Putamen (tissue), 1 donor: Measurements from ENCODE around the gene ZC3H4.
"Not testable (repeated sequence)": the region's sequence is repeated elsewhere in the genome, so short reads cannot be mapped to it uniquely, and the experiment has no call there.

Experiments
- DNase-seq: peaks from one replicate; pipeline ENCODE4 v3.0.0-alpha.2; 2016; ENCODE audit warnings: low spot score

The ZC3H4 gene

DNA sequence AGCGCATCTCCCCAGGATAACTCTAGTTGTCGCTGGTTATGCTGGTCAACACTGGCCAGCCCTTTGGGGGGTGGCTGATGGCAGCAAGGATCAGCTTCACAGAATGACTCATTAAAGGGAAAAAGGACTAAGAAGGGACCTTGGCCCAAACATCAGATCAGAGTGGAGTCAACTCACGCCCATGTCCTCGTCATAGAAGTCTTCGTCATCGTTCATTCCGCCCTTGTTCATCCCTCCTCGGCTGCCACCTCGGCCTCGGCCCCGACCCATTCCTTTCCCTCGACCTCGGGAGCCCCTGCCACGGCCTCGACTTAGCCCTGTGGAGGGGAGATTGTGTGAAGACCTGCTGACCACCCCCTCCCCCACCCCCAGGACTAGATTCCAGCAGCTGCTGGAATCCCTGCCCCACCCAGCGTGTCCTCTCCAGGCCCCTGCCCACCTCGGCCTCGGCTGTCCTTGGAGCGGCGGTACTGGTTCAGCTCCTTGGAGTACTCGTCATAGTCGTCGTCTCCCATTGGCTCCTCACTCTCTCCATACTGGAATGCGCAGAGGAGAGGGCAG, 28.6 kb downstream of the ZC3H4 start:
- no peak for DNase-seq

DNA sequence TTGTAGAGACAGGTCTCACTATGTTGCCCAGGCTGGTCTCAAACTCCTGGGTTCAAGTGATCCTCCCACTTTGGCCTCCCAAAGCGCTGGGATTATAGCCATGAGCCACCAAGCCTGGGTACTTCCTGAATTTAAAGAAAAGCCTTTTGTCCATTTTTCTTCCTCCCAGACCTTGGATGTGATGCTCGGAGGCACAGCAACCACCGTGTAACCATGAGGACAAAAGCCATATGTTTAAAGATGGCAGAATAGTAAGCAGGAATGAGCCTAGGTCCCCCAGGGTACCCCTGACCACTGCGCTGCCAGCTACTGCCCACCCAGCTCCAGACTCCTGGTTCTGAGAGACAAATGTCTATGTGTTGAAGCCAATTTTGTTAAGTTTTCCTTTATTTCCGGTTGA, 31.1 kb downstream of the ZC3H4 start:
- DNase-seq, result no peak

DNA sequence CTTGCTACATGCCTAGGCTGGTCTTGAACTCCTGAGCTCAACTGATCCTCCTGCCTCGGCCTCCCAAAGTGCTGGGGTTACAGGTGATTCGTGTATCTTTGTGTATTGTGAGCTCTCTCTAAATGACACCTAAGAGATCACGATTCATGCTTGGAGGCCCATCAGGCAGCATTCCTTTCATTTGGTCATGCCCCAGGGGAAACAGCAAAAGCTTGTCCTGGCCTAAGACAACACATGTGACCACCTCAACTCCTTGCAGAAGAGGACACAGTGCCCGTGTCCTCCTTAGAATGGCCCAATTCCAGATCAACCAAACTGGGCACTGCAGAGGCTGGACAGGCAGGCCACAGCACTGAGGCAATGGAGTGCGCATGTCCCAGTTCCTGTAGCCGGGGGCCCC, 32.5 kb downstream of the ZC3H4 start:
- no peak for DNase-seq

DNA sequence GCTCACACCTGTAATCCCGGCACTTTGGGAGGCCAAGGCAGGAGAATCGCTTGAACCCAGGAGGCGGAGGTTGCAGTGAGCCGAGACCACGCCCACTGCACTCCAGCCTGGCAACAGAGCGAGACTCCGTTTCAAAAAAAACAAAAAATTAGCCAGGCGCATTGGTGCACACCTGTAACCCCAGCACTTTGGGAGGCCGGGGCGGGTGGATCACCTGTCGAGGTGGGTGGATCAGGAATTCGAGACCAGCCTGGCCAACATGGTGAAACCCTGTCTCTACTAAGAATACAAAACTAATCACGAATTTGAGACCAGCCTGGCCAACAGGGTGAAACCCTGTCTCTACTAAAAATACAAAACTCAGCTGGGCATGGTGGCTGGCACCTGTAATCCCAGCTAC, 35.2 kb downstream of the ZC3H4 start:
- DNase-seq, result not testable (repeated sequence)

DNA sequence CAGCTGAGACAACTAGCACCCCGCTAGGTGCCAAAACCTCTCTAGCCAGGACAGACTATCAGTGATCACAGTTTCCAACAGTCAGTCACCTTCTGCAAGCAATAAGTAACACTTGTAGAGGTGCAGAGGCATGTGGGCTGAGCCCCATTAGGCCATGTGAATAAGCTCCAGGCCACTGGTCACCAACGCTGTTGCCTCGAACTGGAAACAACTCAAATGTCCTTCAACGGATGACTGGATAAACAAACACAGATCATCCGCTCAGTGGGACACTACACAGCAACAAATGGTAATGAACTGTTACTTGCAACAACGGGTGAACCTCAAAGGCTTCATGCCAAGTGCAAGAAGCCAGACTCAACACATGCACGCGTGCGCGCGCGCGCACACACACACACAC, 37.6 kb downstream of the ZC3H4 start:
- DNase-seq, result no peak

DNA sequence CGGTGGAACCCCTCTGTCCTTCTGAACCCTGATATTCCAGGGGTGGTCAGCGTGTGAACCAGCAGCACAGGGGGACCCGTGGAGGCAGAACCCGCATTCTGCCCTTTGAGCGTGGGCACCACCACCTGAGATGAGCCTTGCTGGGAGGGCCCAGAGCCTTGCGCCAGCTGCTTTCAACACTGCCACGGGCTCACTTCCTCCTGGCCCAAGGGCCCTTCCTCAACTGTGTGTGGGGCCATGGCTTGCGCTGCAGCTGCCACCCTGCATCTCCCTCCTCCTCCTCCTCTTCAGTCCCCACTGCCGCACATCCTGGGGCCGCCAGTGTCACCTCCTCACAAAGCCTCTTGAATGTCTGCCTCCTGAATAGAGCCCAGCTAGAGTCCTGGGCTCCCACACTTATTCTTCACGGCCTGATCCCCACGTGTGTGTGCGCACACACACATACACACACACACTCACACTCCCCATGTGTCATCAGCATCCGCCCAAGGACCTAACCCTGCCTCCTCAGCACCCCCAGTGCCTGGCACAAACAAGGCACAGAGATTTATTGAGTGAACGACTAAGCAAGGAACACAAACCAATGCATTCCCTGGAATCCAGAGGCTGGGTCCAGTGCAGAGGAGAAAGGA, 38.3 kb downstream of the ZC3H4 start:
- DNase-seq, result no peak

DNA sequence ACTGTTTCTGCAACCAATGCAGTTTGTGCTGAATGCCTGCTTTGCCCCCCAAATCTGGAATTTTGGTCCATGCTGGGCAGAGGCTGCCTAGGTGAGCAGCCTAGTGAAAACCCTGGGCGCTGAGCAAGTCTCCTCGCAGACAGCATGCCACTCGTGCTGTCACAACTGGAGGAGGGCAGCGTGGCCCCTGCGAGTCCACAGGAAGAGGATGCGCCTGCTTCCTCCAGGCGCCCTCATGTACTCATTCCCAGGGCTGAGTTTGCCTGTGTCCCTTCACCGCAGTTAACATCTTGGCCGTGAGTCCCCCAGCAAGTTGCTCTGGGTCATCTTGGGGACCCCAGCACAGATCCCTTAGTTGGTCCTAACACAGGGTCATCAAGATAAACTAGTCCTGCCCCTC, 39.0 kb downstream of the ZC3H4 start:
- no peak for DNase-seq

DNA sequence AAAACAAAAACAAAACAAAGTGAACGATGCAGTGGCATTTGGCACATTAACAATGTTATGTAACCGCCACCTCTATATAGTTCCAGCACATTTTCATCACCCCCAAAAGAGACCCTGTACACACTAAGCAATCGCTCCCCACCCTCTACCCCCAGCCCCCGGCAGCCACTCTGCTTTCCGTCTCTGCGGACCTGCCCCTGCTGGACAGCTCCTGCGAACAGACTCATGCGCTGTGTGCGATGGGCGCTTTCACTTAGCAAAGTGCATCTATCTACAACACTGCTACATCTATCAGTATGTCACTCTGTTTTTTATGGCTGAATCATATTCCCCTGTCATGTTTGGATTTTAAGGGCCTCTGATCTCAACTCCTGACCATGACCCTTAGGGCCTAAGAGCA, 40.0 kb downstream of the ZC3H4 start:
- DNase-seq, result no peak

DNA sequence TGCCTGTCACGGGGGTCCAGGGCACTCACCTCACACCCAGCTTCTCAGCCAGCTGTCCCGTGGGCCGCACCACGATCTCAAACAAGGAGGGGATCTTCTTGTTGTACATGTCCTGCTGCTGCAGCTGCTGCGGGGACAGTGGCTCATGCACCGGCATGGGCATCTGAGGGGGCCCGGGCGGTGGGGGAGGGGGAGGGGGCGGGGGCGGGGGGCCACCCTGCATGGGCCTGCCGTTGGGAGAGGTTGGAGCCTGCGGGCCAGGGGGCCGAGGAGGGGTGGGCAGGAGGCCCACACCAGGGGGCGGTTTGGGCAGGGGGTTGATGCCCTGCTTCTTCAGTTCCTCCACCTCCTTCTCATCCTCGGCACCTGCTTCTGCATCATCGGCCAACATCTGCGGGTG, 41.3 kb downstream of the ZC3H4 start:
- DNase-seq, result no peak

DNA sequence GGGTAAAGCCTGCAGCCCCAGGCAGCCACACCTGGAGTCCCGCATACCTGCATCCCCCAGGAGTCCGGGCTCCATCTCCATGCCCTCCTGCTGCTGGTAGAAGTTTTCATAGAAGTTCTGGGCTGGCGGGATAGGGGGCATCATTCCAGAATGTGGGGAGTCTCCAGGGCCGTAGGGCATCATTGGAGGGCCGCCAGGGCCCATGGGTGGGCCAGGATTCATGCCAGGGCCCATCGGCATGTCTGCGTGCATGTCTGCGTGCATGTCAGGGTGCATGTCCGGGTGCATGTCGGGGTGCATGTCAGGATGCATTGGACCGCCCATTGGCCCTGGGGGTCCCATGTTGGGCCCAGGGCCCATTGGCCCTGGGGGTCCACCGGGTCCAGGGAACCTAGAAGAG, 41.8 kb downstream of the ZC3H4 start:
- DNase-seq, result no peak

DNA sequence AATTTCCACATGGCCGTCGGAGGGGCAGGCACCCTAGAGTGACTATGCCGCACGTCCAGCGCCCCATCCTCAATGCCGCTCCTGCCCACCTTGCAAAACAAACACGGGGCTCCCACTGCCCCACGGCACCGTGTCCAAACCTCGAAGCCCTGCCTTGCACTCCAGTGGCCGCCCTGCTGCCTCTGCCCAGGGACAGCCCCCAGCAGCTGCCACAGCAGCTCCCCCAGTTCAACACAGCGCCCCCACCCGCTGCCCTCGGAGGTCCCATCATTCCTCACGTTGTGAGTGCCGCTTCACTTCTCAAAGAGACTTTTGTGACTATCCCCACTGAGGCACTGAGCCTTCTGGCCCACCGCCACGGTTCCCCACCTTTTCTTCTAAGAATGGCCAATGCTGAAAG, 42.8 kb downstream of the ZC3H4 start:
- no peak for DNase-seq

DNA sequence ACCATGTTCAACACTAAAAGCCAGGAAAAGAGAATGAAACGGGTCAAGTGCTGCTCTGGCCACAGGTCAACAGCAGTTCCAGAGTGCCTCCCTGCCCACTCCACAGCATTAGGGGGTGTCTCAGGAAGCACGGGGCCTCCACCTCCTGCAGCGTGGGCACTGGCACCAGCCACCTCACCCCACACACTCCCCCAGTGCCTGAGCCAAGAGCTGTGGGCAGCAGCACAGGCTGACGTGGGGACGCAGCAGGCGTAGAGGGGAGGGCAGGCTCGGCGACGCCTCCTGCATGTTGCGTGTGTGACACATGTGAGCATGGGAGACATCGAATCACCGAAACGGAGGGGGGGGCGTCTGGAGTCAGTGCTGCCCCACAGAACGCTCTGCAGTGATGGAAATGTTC, 43.8 kb downstream of the ZC3H4 start:
- DNase-seq, result no peak

DNA sequence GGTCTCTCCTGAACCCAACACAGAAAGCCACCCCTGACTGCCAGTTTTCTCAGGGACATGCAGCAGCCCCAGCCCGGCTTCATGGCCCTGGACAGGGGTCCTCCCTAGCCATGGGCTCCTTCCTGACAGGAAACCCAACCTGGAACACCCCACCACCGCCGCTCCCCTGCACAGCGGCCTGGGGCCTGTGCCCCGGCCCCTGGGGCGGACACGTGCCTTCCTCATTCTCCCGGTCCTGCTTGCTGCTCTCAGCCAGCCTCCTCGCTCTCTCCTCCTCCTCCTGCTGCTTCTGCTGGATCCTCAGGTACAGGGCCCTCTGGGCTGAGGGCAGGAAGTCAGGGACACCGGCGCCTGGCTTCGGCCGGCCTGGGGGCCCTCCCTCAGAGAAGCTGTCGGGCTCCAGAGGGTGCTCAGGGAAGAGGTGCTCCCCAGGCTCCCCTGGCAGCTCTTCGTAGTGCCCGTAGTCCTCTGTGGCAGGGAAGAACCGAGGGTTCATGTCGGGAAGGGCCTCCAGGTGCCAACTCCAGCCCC, 44.6 kb downstream of the ZC3H4 start:
- no peak for DNase-seq

DNA sequence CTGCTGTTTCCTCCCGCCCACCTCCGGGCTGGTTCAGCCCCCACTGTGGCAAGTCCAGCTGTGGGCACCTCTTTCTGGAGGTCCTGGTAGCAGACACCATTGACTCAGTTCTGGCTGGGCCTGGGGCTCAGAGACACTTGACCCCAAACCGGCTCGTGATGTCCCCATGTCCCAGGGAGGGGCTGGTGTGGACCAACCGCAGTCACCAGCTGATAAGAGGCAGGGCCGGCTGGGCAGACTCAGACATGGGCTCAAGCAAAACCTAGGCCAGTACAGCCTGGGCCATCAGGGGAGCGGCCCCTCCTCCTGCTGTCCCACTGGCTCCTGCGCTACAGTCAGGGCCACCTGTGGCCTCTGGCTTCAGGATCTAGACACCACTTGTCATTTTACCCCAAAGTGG, 45.3 kb downstream of the ZC3H4 start:
- DNase-seq, result no peak

DNA sequence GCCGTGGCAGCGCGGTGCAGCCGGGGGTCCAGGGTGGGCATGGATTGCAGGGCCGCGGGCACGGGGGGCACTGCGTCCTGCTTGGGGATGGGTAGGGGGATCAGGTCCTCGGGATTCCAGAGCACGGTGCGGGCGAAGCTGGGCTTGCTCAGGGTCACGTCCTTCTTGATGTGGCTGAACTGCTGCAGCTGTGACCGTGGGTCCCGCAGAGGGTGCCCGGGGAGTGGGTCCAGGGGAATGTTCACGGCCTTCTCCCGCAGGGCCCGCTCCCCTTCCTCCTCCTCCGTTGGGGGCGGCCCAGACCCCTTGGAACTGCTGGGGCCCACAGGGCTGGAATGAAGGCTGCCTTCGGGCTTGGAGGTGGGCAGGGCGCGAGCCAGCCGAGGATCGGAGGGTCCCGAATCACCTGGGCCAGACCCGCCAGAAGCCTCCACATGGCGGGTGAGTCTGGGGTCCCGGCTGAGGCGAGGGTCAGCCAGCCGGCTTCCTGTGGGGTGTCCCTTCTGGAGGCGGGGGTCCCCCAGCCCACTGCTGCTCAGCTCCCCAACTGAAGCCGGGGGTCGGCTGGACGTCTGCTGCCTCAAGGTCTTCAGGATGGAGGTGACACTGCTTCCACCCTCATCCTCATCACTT, 46.2 kb downstream of the ZC3H4 start:
- no peak for DNase-seq

DNA sequence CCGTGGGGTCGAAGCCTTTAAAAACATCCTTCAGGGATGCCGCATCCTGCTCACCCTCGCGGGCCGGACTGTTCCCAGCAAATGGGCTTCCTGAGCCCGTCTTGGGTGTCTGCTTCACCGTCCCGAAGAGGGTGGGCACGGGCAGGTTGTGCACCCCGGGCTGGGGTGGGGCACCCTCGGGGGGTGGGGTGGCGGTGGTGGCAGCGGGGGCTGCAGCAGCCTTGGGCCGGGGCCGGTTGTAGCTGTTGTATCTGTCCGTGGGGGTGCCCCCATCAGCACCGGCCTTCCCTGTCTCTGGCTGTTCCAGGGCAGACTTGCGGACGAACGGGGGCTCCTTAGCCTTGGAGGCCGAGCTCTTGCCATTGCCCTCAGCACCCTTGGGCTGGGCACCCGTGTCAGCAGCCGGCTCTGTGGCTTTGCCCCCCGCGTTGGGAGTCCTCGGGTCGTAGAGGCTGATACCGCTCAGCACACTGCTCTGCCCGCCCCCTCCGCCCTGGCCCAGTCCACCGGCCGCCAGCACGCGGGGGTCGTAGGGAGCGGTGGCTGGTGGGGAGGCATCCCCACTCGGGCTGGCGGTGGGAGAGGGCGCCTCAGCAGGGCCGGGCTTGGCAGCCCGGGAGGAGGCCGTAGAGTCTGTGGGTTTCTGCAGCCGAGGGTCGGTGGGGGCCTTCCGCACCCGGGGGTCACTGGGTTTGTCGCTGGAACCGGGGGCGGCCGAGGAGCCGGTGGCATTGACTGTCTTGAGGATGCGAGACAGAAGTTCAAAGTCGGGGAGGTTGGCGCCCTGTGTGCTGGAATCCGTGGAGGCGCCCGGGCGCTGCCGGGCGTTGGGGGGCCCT, 47.0 kb downstream of the ZC3H4 start:
- no peak for DNase-seq

DNA sequence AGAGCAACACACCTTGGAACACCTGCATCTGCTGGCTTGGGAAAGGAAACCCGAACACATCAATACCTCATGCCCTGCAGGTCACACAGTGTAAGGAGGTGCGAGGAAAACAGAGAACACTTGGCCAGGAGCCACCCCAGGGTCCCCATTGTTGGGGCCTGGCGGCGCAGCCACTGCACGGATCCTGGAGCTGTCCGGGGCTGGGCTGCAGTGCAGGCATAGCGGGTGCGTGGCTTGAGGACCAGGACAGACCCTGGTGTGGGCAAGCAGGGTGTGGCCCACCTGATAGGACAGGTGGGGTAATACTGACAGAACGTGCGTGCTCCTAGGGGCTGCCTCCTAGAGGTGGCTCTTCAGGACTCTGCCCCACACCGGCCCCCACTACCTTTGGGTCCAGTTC, 48.3 kb downstream of the ZC3H4 start:
- DNase-seq, result no peak

DNA sequence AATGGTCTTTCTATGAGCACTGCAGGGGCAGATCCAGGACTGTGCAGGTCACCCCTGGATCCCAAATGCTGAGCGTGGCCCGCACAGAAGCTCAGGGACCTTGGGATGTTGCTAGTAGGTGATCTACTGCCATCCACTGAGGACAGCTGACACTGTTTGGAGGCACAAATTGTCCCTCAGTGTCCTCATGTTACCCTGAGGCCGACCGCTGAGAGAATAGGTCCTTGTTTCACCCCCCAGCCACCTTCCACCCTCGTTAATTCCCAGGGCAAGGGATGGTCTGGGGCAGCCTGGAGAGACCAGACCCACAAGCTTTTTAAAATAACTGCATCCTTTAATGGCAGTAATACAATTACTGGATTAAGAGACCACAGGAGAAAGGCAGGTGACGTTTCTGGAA, 49.7 kb downstream of the ZC3H4 start:
- no peak for DNase-seq

DNA sequence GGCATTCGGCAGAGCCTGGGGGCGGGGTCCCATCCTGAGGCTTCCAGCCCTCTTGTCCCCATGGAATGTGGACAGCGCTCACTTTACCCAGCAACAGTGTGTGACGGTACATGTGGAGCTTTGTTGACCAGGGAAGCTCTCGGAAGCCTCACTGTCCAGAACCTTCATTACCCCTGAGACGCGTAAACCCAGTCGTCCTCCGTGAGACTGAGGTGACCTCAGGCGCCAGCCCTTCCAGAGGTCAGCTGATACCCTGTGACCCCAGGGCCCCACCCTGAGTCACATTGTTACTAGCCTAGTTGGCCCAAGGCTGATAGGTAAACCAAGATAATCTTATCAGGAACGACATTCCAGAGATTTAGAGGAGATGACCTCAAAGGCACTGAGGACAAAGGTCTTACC, 55.0 kb downstream of the ZC3H4 start:
- no peak for DNase-seq

DNA sequence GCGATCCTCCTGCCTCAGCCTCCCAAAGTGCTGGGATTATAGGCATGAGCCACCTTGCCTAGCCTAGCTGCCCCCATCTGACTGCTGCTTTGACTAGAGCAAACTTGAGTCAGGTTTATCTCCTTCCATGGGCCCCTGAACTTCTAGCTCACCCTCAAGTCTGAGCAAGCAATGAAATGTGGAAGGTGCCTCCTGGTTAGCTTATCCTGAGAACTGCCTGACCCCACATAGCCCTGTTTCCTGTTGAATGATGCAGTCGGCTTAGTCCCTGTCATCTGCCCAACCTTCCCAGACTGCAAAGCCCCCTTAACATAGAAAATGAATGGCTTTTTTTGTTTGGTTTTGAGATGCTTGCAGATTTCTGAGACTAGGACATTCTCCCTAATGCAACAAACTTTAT, 56.2 kb downstream of the ZC3H4 start:
- no peak for DNase-seq

DNA sequence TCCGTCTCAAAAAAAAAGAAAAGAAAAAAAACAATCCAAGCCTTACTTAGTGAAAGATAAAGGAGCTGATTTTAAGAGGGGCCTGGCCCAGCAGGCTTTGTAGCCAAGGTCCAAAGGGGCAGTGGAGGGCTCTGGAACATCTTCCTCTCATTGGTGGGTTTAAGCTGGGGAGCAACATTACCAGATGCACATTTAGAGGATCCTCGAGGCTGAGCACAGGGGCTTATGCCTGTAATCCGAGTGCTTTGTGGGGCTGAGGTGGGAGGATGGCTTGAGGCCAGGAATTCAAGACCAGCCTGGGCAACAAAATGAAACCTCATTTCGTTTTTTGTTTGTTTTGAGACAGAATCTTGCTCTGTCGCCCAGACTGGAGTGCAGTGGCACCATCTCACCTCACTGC, 57.2 kb downstream of the ZC3H4 start:
- no peak for DNase-seq

DNA sequence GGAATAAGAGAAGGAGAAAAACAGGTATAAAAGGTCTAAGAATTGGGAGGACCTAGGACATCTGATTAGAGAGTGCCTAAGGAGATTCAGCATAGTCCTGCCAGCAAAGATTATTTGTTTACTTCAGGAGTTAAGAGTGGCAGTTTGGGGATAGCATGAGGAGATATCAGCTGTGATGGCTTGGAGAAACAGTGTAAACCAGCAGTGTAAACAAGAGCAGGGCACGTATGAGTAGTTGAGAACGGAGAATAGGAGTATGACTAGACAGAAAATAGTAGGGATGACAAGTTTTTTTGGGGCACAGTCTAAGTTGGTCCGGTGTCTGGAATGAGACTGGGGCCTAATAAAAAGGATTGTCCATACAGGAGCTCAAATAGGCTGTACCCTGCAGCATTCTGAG, 63.0 kb downstream of the ZC3H4 start:
- not testable (repeated sequence) for DNase-seq

DNA sequence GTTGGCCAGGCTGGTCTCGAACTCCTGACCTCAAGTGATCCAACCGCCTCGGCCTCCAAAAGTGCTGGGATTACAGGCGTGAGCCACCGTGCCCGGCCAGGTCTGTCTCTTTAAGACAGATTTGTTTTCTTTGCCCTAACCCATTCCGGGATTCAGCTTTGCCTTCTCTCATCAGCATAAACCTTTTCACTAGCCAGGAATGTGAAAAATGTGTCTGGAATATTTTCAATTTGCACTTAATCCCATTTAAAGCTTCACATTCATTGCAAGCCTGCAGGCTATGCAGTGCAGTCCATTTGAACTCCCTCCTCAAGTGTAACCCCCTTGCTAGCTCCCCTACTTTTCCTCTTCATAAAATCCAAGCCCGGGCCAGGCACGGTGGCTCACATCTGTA, 64.3 kb downstream of the ZC3H4 start:
- no peak for DNase-seq
